Measurements from ENCODE around the gene RADIL.
"Not testable (repeated sequence)": the region's sequence is repeated elsewhere in the genome, so short reads cannot be mapped to it uniquely, and the experiment has no call there.

GRCh38 chr7:4794171-4794570, 89.3 kb downstream of the RADIL start:
- TF ChIP-seq ZNF274 (CRISPR knock-in tag; IDR thresholded peaks at IDR 0.05); TOPORS (CRISPR knock-in tag; IDR thresholded peaks at IDR 0.05); BHLHE40 (IDR thresholded peaks at IDR 0.05; ENCODE audit: low read length); SRSF9 (IDR thresholded peaks at IDR 0.05; ENCODE audit: borderline replicate concordance, insufficient read depth, low read depth, low read length, poor library complexity, severe bottlenecking); CTCF (CRISPR knock-in tag; IDR thresholded peaks at IDR 0.05); ZIK1 (CRISPR knock-in tag; IDR thresholded peaks at IDR 0.05; ENCODE audit: borderline replicate concordance, low read depth); ZFP36L1 (CRISPR knock-in tag; IDR thresholded peaks at IDR 0.05): not testable (repeated sequence)
- TF ChIP-seq, protein P1, sequence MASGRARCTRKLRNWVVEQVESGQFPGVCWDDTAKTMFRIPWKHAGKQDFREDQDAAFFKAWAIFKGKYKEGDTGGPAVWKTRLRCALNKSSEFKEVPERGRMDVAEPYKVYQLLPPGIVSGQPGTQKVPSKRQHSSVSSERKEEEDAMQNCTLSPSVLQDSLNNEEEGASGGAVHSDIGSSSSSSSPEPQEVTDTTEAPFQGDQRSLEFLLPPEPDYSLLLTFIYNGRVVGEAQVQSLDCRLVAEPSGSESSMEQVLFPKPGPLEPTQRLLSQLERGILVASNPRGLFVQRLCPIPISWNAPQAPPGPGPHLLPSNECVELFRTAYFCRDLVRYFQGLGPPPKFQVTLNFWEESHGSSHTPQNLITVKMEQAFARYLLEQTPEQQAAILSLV (CRISPR knock-in tag; IDR thresholded peaks at IDR 0.05; ENCODE audit: borderline replicate concordance): not testable (repeated sequence)
- TF ChIP-seq, protein P2, sequence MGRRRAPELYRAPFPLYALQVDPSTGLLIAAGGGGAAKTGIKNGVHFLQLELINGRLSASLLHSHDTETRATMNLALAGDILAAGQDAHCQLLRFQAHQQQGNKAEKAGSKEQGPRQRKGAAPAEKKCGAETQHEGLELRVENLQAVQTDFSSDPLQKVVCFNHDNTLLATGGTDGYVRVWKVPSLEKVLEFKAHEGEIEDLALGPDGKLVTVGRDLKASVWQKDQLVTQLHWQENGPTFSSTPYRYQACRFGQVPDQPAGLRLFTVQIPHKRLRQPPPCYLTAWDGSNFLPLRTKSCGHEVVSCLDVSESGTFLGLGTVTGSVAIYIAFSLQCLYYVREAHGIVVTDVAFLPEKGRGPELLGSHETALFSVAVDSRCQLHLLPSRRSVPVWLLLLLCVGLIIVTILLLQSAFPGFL (CRISPR knock-in tag; IDR thresholded peaks at IDR 0.05): not testable (repeated sequence)
